CD4-positive, alpha-beta T cell treated with Interleukin-6 at 100 ng/mL for 8 hours (primary cell): Measurements from ENCODE around the gene KRT20.

ENCODE experiments used
- DNase-seq: peaks from one replicate; pipeline ENCODE4 v3.0.0-alpha.2; 2020; ENCODE audit warnings: mixed read lengths, low spot score

KRT20 gene

GRCh38 chr17:40852364-40852763 is 32.7 kb downstream of the KRT20 start:
- no peak for DNase-seq

DNA sequence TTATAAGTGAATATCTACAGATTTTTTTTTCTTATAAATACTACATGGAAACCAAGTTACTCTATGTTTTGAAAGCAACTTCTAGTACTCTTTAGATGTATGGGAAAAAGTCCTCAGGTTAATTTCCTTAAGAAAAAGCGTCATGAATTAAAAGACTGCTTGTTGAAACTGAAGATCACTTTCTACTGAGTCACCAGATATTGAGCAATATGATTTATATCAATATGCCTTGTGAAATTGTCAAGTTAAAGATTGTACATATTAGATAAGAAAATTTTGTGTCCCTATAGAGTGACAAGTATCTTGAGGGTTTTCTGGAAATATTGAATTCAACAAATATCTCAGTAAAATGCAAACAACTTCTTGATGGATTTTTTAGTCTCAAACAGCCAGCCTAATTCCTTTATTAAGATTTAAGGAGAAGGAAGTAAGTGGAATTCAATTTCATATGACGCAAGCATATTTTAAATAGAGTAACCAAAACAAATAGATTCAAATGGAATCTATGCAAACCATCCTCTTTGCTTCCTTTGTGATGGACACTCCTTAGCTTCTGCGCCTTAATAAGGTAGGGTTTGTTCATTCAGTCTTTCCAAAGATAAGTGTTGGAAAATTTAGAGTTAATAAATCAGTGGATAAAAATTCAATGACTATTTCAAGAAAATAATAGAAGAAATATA is 34.6 kb downstream of the KRT20 start:
- no peak for DNase-seq

DNA sequence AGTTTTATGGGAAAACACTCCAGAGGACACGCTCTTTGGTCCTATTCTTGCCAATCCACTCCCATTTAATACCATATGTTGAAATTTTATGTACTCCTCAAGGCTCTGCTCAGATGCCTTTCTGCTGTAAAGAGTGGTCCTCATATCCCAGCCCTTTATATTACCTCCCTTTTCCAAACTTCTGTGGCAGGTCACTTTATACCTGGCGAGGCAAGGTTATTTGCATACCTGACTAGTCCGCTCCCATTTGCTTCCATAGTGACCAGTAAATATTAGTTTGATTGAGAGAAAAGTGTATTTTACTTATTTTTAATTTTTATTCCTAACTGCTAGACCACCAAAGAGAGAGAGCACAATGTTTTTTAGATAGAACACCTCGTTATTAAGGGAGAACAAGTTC is 35.3 kb downstream of the KRT20 start:
- no peak for DNase-seq

DNA sequence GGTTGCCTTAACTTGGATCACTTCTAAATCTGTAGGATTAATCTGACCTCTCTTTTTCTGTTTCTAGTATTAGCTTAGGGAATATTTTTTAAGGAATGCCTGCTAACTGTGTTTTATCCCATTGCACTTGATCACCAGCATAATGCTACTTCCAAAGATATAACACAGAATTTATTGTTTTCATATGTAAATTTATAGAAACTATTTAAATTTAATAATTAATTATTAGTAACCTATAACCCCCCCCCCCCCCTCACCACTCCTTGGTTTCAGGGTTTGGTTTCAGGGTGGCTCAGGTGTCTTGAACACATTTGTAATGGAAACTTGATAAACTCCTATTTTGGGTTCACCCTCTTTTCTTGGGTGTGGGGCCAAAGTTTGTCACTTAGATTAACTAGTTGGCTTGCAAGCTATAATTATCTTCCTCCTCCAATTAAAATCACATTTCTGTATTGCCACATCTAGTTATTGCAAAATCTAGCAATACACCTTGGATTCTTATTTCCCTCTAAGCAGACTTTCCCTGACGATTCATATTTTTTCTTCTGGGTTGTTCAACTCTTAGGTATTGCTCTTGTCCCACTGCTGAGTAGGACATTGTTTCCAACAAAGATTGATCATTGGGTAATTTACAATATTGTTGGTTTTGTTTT is 36.3 kb downstream of the KRT20 start:
- no peak for DNase-seq

GRCh38 chr17:40846515-40847144 is 38.4 kb downstream of the KRT20 start:
- no peak for DNase-seq

DNA sequence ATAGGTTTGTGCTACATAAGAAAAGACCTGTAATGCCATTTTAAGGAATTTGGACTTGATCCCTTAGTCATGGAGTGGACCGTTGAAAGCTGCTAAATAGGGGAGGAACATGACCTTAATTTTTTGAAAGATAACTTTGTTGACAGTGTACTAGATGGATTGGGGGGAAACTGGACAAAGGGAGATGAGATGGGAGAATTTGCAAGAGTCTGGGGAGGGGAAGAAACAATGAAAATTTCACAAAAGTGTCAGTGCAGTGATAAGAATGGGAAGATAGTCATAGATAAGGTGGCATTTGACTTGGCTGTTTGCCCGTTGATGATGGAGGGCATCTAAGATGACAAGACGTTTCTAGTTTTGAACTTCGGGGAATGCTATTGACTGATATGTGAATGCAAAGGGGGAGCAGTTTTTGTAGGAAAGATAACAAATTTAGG is 40.4 kb downstream of the KRT20 start:
- no peak for DNase-seq

GRCh38 chr17:40843242-40843641 is 41.8 kb downstream of the KRT20 start:
- DNase-seq, result no peak

- DNase-seq, result no peak
These were observed 43.8 kb downstream of the KRT20 start for GRCh38 chr17:40841246-40841645.

DNA sequence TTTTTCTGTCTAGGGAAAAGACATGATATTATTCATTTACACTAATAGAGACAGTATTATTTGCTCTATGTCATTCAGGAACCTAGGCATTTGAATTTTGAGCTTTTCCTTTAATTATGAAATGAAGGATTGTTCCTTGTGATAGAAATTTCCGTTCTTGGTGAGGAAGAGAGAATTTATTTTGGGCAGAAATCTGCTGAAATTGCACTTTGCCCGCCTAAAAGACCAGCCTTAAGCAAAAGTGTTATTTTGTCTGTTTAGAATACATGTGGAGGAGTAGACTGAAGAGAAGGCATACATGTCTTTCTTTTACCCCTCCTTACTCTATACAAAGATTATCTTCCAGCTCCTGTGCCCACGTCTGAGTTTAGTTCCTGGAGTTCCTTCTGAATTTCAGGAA is 45.8 kb downstream of the KRT20 start:
- no peak for DNase-seq

DNA sequence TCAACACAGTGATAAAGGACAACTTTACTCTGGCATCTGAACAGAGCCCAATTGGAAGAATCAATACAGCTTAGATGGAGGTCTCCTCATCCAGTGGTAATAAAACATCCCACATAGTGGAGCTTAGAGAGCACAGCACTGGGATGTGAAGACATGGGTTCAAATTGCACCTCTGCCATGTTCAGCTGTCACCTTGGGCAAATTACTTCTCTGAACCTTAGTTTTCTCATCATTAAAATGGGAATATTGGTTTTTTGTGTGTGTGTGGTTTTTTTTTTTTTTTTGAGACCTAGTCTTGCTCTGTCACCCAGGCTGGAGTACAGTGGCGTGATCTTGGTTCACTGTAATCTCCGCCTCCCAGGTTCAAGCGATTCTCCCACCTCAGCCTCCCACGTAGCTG is 49.0 kb downstream of the KRT20 start:
- DNase-seq, result no peak

- no peak for DNase-seq
These were observed 51.2 kb downstream of the KRT20 start for GRCh38 chr17:40833882-40834281.

- DNase-seq, result no peak
These were observed 52.2 kb downstream of the KRT20 start for GRCh38 chr17:40832840-40833239.

GRCh38 chr17:40830085-40830776 is 54.8 kb downstream of the KRT20 start:
- DNase-seq, result no peak

- DNase-seq, result no peak
These were observed 56.5 kb downstream of the KRT20 start for GRCh38 chr17:40828454-40829044.

DNA sequence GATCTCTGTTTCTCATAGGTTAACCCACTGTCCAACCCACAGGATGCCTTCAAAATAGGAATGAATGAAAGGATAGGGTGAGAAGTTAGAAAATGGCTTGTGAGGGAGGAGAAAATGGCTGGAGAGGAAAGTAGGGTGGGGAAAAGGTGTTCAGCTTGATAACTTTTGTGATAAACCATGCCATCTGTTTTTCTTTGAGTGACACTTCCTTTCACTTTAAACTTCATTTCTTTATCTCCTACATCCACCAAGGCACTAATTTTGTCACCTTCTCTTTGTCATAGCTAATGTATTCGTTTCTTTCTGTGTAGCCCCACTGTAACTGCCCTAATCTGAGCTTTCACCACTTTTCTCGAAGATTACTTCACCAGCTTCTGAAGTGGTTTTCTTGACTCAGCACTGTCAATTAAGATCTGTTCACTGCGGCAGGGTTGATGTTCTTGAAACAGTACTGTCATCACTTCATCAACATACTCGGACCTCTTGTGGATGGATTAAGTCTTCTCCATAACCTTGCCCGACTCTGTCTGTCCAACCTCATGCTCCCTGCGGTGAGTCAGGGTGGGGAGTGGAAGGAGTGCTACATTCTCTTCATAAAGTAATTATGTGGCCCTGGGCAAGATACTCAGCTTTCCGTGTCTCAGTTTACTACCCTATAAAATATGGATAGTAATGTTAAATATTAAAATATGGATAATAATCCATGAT is 57.1 kb downstream of the KRT20 start:
- DNase-seq, result no peak
